GM18517 (cell line): ENCODE results near the gene ATP2A3.
"Not testable (repeated sequence)": the region's sequence is repeated elsewhere in the genome, so short reads cannot be mapped to it uniquely, and the experiment has no call there.

ENCODE experiments used
- ATAC-seq: cut with Tn5 transposase; IDR thresholded peaks from one replicate; pipeline ENCODE4 v1.9.1; 2021; ENCODE audit warnings: mild to moderate bottlenecking, moderate library complexity; ENCODE audit not compliant: unreplicated experiment

ATP2A3 gene

DNA sequence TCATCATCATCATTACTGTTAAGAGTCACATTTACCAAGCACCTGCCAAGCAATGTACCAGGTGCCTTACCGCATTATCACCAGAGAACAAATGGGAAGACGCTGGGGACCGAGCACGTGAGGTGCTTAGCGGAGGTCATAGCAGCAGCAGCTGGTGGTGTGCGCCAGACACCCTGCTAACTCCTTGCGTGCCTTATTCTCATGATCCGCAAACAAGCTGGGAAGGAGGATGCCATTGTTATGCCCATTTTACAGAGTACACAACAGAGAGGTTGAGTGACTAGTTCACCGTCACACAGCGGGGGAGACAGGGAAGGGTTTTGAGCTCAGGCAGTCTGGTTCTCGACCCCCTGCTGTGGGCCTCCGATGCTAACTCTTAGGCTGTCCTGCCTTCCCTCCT lies 7.3 kb downstream of the ATP2A3 start:
- no peak for ATAC-seq

DNA sequence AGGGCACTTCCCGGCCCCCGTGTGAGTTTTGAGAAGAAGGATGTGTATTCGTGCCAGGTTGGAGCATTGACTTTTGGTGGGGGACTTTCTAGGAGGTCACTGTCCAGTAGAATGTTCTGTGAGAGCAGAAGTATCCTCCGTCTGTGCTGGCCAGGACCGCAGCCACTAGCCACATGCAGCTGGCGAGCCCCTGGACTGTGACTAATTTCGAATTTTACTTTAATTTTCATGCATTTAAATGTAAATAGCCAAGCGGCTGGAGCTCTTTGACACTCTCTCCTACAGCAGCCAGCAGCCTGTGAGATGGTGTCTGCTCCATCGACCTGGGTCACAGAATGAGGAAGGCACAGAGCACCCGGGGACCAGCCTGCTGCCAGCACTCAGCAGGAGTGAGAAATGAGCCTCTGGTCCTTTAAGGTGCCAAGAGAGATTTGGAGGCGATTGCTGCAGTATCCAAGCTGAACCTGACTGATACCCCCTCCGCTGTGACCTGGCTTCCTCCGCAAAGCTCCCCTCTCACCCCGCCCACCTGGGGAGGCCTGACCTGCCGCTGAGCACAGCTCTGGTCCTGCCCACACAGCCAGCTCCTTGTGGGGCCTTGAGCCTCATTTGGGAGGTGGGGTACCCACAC lies 7.8 kb downstream of the ATP2A3 start:
- no peak for ATAC-seq

DNA sequence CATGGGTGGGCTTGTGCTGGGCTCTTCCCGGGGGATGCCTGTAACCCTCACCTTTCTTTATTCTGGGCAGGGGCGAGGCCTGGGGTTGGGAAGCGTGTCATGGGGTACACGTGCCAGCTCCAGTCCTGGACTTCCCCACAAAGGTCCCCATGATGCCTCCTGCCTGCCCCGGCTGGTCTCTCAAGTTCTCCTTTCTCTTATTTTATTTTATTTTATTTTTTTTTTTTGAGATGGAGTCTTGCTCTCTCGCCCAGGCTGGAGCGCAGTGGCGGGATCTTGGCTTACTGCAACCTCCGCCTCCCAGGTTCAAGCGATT lies 8.6 kb downstream of the ATP2A3 start:
- ATAC-seq: no peak

DNA sequence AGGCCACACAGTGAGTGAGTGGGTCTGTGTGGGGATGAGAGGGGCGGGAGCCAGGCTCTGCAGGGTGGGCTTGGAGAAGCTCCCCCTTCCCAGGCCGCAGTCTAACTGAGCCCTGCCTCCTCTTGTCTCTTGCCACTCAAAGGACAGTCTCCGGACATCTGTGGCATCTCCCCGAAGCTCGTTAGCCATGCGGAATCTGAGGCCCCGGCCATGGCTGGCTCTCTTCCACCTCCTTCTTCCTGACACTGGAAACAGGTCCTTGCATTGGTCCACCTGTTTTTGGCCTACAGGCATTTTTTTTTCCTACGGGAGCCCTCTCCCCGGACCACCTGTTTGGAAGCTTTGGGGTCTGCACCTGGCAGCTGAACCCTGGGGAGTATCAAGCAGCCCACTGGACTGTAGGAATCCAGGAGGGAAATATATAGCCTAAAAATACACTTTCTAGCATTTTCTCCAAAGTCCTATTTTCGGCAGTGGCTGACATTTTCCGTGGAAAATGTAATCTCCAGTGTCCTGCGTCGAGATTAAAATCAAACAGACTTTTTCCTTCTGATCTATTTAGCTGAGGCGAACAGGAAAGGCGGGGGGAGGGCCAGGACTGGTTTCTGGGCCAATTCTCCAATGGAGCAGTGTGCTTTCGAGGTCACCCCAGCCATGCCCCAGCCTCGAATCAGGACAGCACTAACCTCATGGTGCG lies 9.1 kb downstream of the ATP2A3 start:
- ATAC-seq: no peak

DNA sequence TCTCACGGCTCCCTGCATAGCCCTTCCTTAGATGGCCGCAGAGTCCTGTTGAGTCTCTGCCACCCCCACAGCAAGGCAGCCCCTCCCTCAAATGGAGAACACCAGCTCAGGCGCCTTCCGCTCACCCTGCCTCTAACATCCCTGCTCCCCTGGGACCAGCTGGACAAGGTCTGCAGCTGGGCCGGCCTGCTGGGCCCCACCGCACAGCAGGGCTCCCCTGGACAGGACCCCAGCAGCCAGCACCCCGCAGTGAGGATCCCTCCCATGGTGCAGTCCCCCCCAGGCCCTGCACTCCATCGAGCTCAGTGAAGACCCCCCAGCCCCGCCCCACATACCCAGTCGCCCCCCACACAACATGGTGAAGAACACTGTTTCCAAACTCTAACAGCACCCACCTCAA lies 10.2 kb downstream of the ATP2A3 start:
- no peak for ATAC-seq

DNA sequence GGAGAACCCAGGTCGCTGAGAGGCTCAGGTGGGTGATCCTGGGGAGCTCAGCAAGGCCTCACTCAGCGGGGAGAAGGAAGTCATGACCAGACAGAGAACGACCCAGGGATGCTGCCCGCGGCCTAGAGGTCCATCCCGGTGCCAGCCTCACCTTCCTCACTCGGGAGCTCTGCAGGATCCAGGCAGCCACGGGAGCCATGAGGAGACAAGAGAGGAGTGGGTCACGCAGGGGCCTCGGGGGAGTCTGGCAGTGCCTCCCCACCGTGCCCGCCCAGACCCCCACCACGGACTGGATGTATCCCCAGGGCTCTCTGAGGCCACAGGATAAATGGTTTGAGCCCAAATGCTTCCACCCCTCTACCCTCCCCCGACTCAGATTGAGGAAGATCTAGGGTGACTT lies 10.7 kb downstream of the ATP2A3 start:
- ATAC-seq: no peak

DNA sequence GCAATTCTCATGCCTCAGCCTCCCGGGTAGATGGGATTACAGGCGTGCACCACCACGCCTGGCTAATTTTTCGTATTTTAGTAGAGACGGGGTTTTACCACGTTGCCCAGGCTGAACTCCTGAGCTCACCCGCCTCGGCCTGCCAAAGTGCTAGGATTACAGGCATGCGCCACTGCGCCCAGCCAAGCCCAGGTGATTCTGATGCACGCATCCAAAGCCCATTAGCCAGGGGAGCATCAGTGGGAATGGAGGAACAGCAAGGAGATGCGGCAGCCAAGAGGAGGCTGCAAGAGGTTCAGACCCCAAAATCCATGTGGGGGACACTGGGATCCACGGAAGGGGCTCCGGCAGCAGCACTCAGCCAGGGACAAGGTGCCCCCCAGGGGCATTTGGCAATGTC lies 12.1 kb downstream of the ATP2A3 start:
- no peak for ATAC-seq

DNA sequence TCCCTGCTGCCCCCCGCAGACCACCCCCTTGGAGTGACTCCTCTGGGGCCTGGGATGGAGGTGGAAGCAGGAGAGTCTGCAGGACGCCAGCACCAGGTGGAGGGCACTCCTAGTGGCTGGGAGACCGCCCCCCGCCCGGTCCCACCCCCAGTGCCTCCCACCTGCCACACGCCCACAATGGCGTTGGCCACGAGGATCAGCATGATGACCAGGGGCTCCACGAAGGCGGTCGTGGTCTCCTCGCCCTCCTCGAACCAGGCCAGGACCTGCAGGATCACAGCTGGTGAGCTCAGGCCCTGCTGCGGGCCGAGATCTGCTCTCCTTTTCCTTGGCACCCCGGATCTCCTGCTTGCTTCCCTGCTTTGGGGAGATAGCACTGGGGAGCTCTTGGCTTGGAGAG lies 12.8 kb downstream of the ATP2A3 start:
- no peak for ATAC-seq

DNA sequence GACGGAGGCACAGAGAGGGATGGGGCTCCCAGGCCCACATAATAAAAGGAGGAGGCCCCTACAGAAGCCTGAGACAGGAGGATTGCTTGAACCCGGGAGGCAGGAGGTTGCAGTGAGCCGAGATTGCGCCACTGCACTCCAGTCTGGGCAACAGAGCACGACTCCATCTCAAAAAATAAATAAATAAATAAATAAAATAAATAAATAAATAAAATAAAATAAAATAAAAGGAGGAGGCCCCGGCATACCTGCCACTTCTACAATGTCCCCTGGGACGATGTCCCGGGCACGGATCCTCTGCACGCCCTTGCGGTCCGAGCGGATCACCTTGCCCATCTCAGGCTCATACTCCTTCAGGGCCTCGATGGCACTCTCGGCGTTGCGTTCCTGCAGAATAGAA lies 13.2 kb downstream of the ATP2A3 start:
- no peak for ATAC-seq

DNA sequence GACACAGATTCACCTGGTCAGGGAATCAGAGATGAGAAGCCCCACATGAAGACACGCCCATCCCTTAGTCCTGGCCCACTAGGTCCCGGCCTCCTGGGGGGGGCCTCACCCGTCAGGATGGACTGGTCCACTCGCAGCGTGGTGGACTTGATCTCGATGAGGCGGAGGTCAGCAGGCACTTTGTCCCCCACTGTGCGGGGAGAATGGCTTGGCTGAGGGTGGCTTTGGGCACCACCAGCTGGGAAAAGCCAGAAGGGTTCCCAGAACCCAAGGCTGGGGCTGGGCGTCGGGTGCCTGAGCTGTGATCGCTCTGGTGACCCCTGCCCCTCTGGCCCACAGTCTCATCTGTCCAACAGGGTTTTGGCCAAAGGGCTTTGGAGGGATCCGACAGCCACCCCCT lies 13.7 kb downstream of the ATP2A3 start:
- no peak for ATAC-seq

DNA sequence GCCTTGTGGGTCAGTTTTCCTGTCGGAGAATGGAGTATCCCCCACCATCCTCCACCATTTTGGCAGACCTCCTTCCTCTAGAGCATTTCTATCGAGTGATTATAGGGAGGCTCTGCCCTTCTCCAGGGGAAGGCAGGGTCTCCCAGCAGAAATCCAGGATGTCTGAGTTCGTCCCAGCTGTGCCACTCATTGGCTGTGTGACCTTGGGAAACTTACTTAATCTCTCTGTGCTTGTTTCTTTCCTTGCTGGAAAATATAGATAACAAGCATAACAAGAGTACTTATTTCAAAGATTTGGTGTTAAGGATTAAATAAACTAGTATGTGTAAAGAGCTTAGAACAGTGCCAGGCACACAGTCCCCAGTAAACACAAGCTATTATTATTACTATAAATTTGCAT lies 14.8 kb downstream of the ATP2A3 start:
- ATAC-seq: no peak

DNA sequence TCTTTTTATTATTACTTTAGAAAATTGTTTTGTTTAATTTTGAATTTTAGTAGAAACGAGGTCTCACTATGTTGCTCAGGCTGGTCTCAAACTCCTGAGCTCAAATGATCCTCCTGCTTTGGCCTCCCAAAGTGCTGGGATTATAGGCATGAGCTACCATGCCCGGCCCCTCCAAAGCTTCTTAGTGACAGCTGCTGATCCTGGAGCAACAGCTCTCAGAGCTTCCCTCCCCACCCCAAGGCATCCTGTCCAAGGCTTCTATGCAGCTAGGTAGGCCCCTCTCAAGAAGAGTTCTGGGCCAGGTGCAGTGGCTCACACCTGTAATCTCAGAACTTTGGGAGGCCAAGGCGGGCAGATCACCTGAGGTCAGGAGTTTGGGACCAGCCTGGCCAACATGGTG lies 15.7 kb downstream of the ATP2A3 start:
- ATAC-seq: not testable (repeated sequence)

DNA sequence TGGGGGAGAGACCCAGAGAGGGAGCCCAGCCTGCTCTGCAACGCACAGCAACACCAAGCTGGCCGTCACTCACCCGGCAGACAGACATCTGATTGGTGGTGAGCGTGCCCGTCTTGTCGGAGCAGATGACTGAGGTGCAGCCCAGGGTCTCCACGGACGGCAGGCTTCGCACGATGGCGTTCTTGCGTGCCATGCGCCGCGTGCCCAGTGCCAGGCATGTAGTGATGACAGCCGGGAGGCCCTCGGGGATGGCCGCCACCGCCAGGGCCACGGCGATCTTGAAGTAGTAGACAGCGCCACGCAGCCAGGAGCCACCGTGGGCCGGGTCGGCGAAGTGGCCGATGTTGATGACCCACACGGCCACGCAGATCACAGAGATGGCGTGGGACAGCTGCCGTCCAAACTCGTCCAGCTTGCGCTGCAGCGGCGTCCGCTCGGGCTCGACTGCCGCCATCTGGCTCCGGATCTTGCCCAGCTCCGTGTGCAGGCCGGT lies 16.9 kb downstream of the ATP2A3 start:
- ATAC-seq: no peak

DNA sequence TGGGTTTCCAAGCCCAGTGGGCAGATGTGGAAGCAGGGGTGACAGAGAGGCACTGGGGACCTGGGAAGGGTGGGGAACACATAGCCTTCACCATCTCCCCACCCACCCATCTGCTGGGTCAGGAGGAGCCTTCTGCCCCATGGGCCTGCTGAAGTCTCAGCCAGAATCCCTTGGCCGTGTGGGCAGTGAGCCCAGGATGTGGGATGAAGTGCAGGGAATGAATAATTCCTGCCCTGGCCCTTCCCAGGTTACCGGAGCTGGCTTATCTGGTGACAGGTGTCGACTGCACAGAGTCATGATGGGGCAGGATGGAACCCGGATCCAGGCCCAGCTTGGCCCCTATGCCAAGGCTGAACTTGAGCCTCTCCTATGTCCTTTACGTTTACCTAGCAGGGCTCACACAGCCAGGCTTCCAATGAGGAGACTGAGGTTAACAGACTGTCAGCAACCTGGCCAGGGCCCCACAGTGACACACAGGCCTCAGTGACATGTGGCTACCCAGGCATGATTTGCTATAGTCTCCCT lies 17.5 kb downstream of the ATP2A3 start:
- no peak for ATAC-seq

DNA sequence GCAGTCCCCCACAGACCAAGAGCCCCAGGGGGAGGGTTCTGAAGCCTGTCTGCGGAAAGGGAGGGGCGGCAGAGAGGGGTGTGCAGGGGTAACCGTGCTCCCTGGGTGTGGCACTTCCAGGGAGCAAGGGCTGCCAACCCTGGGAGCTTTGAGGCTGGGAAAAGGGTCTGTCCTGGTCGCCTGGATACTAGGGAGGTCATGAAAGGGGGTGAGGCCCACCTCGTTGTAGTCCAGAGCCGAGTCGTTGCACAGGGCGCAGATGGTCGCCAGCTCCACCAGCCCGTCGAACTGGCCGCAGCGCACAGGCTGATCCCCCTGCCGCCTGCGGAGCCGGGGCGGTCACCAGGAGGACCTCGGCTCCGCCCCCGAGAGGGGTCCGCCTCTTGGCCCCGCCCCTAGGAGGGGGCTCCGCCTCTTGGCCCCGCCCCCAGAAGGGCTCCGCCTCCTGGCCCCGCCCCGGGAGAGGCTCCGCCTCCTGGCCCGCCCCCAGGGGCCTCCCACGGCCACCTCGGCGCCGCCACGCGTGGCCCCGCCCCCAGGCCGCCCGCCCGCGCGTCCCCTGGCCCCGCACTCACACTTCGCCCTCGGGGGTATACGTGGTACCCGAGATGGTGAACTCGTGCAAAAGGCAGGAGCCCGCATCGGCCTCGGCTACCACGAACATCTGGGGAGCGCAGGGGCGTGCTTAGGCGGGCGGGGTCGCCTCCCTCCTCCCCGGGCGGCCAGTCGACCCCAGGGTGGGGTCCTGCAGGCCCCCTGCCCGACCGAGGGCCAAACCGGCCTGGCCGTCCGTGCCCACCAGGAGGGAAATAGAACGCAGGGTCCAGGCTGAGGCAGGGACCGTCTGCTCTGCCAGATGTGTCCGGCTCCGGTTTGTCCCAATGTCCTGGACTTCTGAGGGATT lies 19.5 kb downstream of the ATP2A3 start:
- no peak for ATAC-seq

DNA sequence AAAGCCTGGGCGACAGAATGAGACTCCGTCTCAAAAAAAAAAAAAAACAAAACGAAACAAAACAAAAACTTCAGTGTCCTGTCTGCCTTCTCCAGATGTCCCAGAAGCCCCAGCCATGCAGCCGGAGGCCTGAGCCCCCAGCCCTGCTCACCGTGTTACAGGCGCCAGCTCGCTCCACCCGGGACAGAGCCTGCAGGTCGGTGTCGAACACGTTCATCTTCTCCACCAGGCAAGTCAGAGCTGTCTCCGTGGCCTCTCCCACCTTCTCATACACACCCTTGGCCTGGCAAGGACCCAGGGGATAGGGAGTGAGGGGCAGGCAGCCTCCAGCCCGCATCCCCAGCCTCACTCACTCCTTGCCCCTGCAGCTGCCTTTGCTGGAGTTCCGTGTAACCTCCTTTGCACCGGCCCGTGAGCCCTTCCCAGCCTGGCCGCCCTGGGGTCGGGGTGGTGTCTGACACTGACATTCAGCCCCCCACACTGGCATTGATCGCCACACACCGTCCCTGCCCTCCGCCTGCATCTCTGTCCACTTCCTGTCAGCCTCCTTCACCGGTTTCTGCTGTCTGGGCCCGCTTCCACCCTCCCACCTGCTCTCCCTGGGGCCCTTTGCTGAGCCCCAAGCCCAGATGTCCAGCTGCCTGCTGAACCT lies 20.9 kb downstream of the ATP2A3 start:
- ATAC-seq: no peak

DNA sequence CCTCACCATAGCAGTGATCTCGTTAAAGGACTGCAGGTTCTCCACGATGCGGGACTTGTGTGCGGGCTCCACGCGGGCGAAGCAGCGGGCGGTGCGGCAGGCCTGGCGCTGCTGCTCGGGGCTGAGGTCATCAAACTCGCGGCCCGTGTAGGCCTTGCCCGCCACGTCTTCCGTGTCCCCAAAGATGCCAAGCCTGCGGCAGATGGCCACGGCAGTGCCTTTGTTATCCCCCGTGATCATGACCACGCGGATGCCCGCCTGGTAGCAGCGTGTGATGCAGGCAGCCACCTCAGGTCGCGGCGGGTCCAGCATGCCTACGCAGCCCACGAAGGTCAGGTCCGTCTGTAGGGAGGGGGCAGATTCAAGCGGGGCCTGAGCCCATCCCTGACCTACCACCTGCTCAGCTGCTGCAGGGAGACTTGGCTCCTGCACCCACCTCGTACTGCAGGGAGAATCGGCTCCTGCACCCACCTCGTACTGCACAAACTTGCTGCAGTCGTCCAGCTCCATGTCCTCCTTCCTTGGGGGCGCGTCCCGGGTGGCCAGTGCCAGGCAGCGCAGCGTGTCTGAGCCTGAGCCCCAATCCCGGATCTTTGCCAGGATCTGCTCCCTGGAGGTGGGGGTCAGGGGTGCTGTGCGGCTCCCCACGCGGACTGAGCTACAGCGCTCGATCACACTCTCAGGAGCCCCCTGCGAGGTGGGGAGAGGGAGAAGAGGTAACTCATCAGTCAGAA lies 23.1 kb downstream of the ATP2A3 start:
- no peak for ATAC-seq

DNA sequence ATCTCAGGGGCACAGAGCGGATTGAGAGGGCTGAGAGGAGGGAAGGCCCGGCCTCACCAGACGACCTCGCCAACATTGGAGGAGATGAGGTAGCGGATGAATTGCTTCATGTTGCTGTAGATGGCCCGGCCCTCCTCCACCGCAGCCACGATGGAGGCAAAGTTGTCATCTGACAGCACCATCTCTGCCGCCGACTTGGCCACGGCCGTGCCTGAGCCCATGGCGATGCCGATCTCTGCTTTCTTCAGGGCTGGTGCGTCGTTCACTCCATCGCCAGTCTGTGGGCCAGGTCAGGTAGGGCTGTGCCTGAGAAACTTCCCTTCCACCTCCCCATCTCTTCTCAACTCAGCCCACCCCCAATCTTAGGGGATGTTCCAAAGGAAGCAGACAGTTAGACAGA lies 26.9 kb downstream of the ATP2A3 start:
- no peak for ATAC-seq

DNA sequence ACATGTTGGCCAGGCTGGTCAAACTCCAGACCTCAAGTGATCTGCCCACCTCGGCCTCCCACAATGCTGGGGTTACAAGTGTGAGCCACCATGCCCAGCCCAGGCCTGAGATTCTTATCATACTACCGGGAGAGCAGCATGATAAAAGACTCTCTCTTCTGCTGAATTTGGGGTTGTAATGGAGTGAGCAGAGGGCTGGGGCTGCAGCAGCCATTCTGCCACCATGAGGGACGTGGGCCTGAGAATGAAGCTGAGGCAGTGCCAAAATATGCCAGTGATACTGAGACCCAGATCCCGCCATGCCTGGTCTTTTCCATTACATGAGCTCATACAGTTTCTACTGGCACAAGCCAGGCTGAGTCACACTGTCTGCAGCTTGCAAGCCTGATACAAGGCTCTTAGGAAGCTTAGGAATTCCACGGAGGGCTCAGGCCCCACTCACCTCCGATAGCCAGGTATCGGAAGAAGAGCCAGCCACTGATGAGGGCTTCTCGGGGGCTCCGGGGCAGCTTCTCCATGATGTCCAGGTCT lies 28.3 kb downstream of the ATP2A3 start:
- ATAC-seq: no peak

DNA sequence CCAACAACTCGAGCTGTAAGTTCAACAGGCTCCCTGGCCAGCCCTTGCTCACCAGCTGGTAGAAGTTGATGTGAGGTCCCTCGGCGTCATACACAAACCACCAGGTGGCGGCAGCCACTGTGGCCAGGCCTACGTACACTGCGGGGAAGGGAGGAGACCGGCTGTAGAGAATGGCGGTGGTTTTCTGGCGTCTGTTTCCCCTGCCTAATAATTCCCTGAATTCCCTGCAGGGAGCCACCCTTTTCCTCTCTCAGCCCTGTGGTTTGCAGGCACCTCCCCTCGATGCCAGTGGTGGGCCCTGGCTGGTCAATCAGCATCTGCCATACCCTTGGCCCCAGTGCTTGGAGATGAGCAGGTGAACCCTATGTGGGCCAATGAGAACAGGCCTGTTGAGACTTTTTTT lies 29.1 kb downstream of the ATP2A3 start:
- no peak for ATAC-seq
